ENCODE results near the gene GLI1.

DNA sequence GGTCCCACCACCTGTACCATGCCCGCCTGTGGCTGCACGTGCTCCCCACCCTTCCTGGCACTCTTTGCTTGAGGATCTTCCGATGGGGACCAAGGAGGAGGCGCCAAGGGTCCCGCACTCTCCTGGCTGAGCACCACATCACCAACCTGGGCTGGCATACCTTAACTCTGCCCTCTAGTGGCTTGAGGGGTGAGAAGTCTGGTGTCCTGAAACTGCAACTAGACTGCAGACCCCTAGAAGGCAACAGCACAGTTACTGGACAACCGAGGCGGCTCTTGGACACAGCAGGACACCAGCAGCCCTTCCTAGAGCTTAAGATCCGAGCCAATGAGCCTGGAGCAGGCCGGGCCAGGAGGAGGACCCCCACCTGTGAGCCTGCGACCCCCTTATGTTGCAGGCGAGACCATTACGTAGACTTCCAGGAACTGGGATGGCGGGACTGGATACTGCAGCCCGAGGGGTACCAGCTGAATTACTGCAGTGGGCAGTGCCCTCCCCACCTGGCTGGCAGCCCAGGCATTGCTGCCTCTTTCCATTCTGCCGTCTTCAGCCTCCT is 3.4 kb upstream of the GLI1 start:
- TF ChIP-seq, protein P1, sequence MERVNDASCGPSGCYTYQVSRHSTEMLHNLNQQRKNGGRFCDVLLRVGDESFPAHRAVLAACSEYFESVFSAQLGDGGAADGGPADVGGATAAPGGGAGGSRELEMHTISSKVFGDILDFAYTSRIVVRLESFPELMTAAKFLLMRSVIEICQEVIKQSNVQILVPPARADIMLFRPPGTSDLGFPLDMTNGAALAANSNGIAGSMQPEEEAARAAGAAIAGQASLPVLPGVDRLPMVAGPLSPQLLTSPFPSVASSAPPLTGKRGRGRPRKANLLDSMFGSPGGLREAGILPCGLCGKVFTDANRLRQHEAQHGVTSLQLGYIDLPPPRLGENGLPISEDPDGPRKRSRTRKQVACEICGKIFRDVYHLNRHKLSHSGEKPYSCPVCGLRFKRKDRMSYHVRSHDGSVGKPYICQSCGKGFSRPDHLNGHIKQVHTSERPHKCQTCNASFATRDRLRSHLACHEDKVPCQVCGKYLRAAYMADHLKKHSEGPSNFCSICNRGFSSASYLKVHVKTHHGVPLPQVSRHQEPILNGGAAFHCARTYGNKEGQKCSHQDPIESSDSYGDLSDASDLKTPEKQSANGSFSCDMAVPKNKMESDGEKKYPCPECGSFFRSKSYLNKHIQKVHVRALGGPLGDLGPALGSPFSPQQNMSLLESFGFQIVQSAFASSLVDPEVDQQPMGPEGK (CRISPR knock-in tag; IDR thresholded peaks at IDR 0.05; ENCODE audit: borderline replicate concordance): no peak
- TF ChIP-seq ZFP3 (CRISPR knock-in tag; IDR thresholded peaks at IDR 0.05) (no peak), ARNTL (CRISPR knock-in tag; IDR thresholded peaks at IDR 0.05; ENCODE audit: borderline replicate concordance, low read depth) (no peak), ZFP30 (CRISPR knock-in tag; IDR thresholded peaks at IDR 0.05) (no peak), POU6F1 (CRISPR knock-in tag; IDR thresholded peaks at IDR 0.05; ENCODE audit: borderline replicate concordance, low read depth) (no peak), ZNF70 (CRISPR knock-in tag; IDR thresholded peaks at IDR 0.05) (no peak), ZC3H10 (CRISPR knock-in tag; IDR thresholded peaks at IDR 0.05) (no peak), ESRRG (CRISPR knock-in tag; IDR thresholded peaks at IDR 0.05) (no peak), ISL1 (CRISPR knock-in tag; IDR thresholded peaks at IDR 0.05) (no peak), ZNF565 (CRISPR knock-in tag; conservative IDR thresholded peaks at IDR 0.05; ENCODE audit: low read depth) (no peak), GLIS3 (CRISPR knock-in tag; IDR thresholded peaks at IDR 0.05) (no peak)
- TF ChIP-seq, protein P2, sequence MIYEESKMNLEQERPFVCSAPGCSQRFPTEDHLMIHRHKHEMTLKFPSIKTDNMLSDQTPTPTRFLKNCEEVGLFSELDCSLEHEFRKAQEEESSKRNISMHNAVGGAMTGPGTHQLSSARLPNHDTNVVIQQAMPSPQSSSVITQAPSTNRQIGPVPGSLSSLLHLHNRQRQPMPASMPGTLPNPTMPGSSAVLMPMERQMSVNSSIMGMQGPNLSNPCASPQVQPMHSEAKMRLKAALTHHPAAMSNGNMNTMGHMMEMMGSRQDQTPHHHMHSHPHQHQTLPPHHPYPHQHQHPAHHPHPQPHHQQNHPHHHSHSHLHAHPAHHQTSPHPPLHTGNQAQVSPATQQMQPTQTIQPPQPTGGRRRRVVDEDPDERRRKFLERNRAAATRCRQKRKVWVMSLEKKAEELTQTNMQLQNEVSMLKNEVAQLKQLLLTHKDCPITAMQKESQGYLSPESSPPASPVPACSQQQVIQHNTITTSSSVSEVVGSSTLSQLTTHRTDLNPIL (CRISPR knock-in tag; IDR thresholded peaks at IDR 0.05; ENCODE audit: low read depth): no peak

Measured in SK-N-SH treated with all-trans-retinoic acid at 6 μM for 48 hours (cell line).